A549 (cell line): ENCODE results near the gene NETO2. TPM values are rescaled to one million over a fixed set of nuclear protein-coding genes. Genes with fewer than 3 reads are reported as not detected.

Experiments
- ATAC-seq, 2 experiments: fragments of 200-7000 bp in 1 of 2; fragments of >200 bp in 1 of 2; cut with Nextera tagmentation in 1 of 2; cut with Tn5 transposase in 1 of 2; 3 replicates each; pipeline versions ENCODE4 v1.8.0 to v1.9.1; 2018 to 2020; ENCODE audit warnings: mild to moderate bottlenecking in 1 of 2, moderate library complexity in 1 of 2
- CTCF ChIA-PET: fragments of 300-600 bp; sonication (Branson Sonifier 250); formaldehyde crosslinking; extraction: SDS; loops from one replicate; lab custom pipeline; 2021; ENCODE audit warnings: antibody characterized with exemption, inconsistent platforms; lab: Yijun Ruan, JAX
- POLR2A ChIA-PET: fragments of 350-600 bp; formaldehyde crosslinking; extraction: SDS; loops from one replicate; lab custom pipeline; 2021; ENCODE audit warnings: antibody characterized with exemption, inconsistent platforms; lab: Yijun Ruan, JAX
- DNase-seq, 2 experiments: peaks; one replicate each; pipeline versions ENCODE4 v3.0.0 to v3.0.0-alpha.2; 2011 to 2016; ENCODE audit warnings: low read depth in 1 of 2, low spot score in 1 of 2
- FAIRE-seq: peaks from 2 replicates; lab custom pipeline; 2011; peaks lifted over from hg19 to GRCh38; lab: Jason Lieb, UNC
- H3K27ac ChIP-seq, 2 experiments: fragments of >200 bp; sonication (Bioruptor Twin); formaldehyde crosslinking; 3 replicates each; pipeline ENCODE4 v1.5.1; 2016 to 2017
- H3K4me1 ChIP-seq: fragments of >200 bp; sonication (Bioruptor Twin); formaldehyde crosslinking; 3 replicates; pipeline ENCODE4 v1.6.1; 2016
- H3K4me2 ChIP-seq: fragments of >200 bp; sonication (Bioruptor Twin); formaldehyde crosslinking; 3 replicates; pipeline ENCODE4 v1.6.1; 2016
- H3K4me3 ChIP-seq: fragments of >200 bp; sonication (Bioruptor Twin); formaldehyde crosslinking; 3 replicates; pipeline ENCODE4 v1.5.1; 2016
- H3K9me3 ChIP-seq: fragments of >200 bp; sonication (Bioruptor Twin); formaldehyde crosslinking; 3 replicates; pipeline ENCODE4 v1.6.1; 2016
- BHLHE40 ChIP-seq: IDR thresholded peaks from 2 replicates; pipeline ENCODE4 v1.6.1; 2012; ENCODE audit warnings: low read depth, low read length, inconsistent platforms
- E2F6 ChIP-seq: IDR thresholded peaks from 2 replicates; pipeline ENCODE4 v1.6.1; 2012; ENCODE audit warnings: low read depth, borderline replicate concordance
- EHF ChIP-seq: fragments of 250-450 bp; sonication (Bioruptor Pico); IDR thresholded peaks from 2 replicates; pipeline ENCODE4 v1.5.0; 2020; ENCODE audit warnings: mild to moderate bottlenecking
- GATA3 ChIP-seq: IDR thresholded peaks from 2 replicates; pipeline ENCODE4 v1.6.1; 2012; ENCODE audit warnings: borderline replicate concordance
- HOXB13 ChIP-seq: fragments of 250-450 bp; sonication (Bioruptor Pico); IDR thresholded peaks from 2 replicates; pipeline ENCODE4 v1.5.0; 2020; ENCODE audit warnings: low read depth, mild to moderate bottlenecking, moderate library complexity
- HOXB5 ChIP-seq: fragments of 250-450 bp; sonication (Bioruptor Pico); IDR thresholded peaks from 2 replicates; pipeline ENCODE4 v1.5.0; 2020; ENCODE audit warnings: mild to moderate bottlenecking, moderate library complexity
- JUNB ChIP-seq: fragments of >200 bp; sonication (Bioruptor Twin); formaldehyde crosslinking; IDR thresholded peaks from 2 replicates; pipeline ENCODE4 v1.6.1; 2016
- MAFK ChIP-seq: fragments of 450-650 bp; IDR thresholded peaks from 2 replicates; pipeline ENCODE4 v1.6.1; 2014; ENCODE audit not compliant: partially characterized antibody
- MAX ChIP-seq: IDR thresholded peaks from 2 replicates; pipeline ENCODE4 v1.6.1; 2012
- MAZ ChIP-seq: fragments of 150-350 bp; IDR thresholded peaks from 2 replicates; pipeline ENCODE4 v1.6.1; 2014; ENCODE audit warnings: antibody characterized with exemption, low read depth, low read length, borderline replicate concordance
- MYC ChIP-seq: IDR thresholded peaks from 2 replicates; pipeline ENCODE4 v1.6.1; 2012; ENCODE audit warnings: mild to moderate bottlenecking, inconsistent platforms, low read length, improper control_type of control experiment, borderline replicate concordance
- NFE2L2 ChIP-seq: fragments of 150-350 bp; conservative IDR thresholded peaks from 2 replicates; pipeline ENCODE4 v1.6.1; 2014; ENCODE audit warnings: low read length
- PHF8 ChIP-seq: fragments of 200-600 bp; sonication (generic); IDR thresholded peaks from 2 replicates; pipeline ENCODE4 v1.6.1; 2016; ENCODE audit warnings: low read depth, mild to moderate bottlenecking, antibody characterized with exemption, moderate library complexity, borderline replicate concordance
- RAD21 ChIP-seq, 2 experiments: fragments of >200 bp in 1 of 2; sonication (Bioruptor Twin) in 1 of 2; formaldehyde crosslinking in 1 of 2; IDR thresholded peaks in 1 of 2; conservative IDR thresholded peaks in 1 of 2; 2 replicates in 1 of 2; 3 replicates in 1 of 2; pipeline ENCODE4 v1.6.1; 2012 to 2018; ENCODE audit warnings: inconsistent platforms in 1 of 2
- RNF2 ChIP-seq: fragments of 200-600 bp; sonication (generic); IDR thresholded peaks from 2 replicates; pipeline ENCODE4 v1.6.1; 2016; ENCODE audit warnings: low read depth, mild to moderate bottlenecking, antibody characterized with exemption, moderate library complexity, borderline replicate concordance
- SMC3 ChIP-seq: fragments of >200 bp; sonication (Bioruptor Twin); formaldehyde crosslinking; IDR thresholded peaks from 3 replicates; pipeline ENCODE4 v1.6.1; 2018; ENCODE audit warnings: inconsistent platforms
- TP53 ChIP-seq: fragments of 250-450 bp; sonication (Bioruptor Pico); IDR thresholded peaks from 2 replicates; pipeline ENCODE4 v1.5.0; 2021; ENCODE audit warnings: mild to moderate bottlenecking, moderate library complexity
- ZC3H11A ChIP-seq: fragments of 450-650 bp; IDR thresholded peaks from 2 replicates; pipeline ENCODE4 v1.6.1; 2014; ENCODE audit warnings: antibody characterized with exemption, mild to moderate bottlenecking
- ZFP36 ChIP-seq: fragments of 450-650 bp; IDR thresholded peaks from 2 replicates; pipeline ENCODE4 v1.6.1; 2014; ENCODE audit warnings: borderline replicate concordance; ENCODE audit not compliant: partially characterized antibody
- ZNF302 ChIP-seq: fragments of 250-450 bp; sonication (Bioruptor Pico); IDR thresholded peaks from 2 replicates; pipeline ENCODE4 v1.9.0; 2021; ENCODE audit warnings: inconsistent platforms, mild to moderate bottlenecking, moderate library complexity
- WGBS: methylation state at CpG from one replicate; pipeline ENCODE4 v1.1.6; 2017; ENCODE audit errors: missing lambda C conversion rate; 5-methylcytosine and 5-hydroxymethylcytosine counted together
- polyA plus RNA-seq, 4 experiments: library from polyadenylated mRNA; depleted of rRNA in 3 of 4; stranded (reverse); fragments of >200 nt; fragmentation: RNase III in 1 of 4; extraction: RNeasy Plus Mini Kit Qiagen cat#74134 plus additional on column Dnase treatment in 1 of 4; gene quantifications; 2 replicates in 3 of 4; 3 replicates in 1 of 4; pipeline ENCODE4 v1.2.3, GENCODE V29; 2011 to 2017
- TF ChIP-seq, protein P1 (sequence below): fragments of >200 bp; sonication (Bioruptor Twin); formaldehyde crosslinking; IDR thresholded peaks from 2 replicates; pipeline ENCODE4 v1.6.1; 2016
- TF ChIP-seq, protein P2 (sequence below): fragments of 250-450 bp; sonication (Bioruptor Pico); IDR thresholded peaks from 2 replicates; pipeline ENCODE4 v1.5.0; 2021; ENCODE audit warnings: mild to moderate bottlenecking, moderate library complexity, borderline replicate concordance
- TF ChIP-seq, protein P3 (sequence below): fragments of >200 bp; sonication (Bioruptor Twin); formaldehyde crosslinking; IDR thresholded peaks from 3 replicates; pipeline ENCODE4 v1.5.1; 2016
- TF ChIP-seq, protein P4 (sequence below): fragments of 450-650 bp; IDR thresholded peaks from 2 replicates; pipeline ENCODE4 v1.6.1; 2014; ENCODE audit warnings: antibody characterized with exemption

NETO2 gene
- polyA plus RNA-seq, 2 of the 4 experiments (the other 2 are of a cell fraction), result 65.2 to 139 TPM

GRCh38 chr16:47144559-47144877 is 773 bp upstream of the NETO2 start:
- POLR2A ChIA-PET, result interaction anchor here (1.5 to 2.0 kb wide), 3 partner anchors 107 to 1020 kb away, joined by 3 to 19 read pairs (median 8); partner anchors contain the start of genes ITFG1 and PHKB
- CTCF ChIA-PET, result interaction anchor here (0.8 to 6.0 kb wide), 28 partner anchors 8 to 1486 kb away, joined by 3 to 82 read pairs (median 4); no protein-coding TSS in a partner anchor
- H3K4me2 ChIP-seq, result peak overlapping the region; percentile 95
- no peak for DNase-seq
- TF ChIP-seq JUNB, result no peak
- TF ChIP-seq, protein P1, sequence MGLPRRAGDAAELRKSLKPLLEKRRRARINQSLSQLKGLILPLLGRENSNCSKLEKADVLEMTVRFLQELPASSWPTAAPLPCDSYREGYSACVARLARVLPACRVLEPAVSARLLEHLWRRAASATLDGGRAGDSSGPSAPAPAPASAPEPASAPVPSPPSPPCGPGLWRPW, result no peak
- peak in 1 of 2 experiments; percentile 1; a peak in 1 of 5 replicates for TF ChIP-seq RAD21 (conservative IDR thresholded peaks at IDR 0.05 in 1 of 2, IDR thresholded peaks at IDR 0.05 in 1 of 2)
- no peak for TF ChIP-seq GATA3
- no peak for TF ChIP-seq TP53
- TF ChIP-seq ZFP36, result no peak
- no peak for TF ChIP-seq PHF8
- no peak for TF ChIP-seq MAZ
- no peak for TF ChIP-seq NFE2L2
- TF ChIP-seq MAX, result peak; percentile 58; the same call in 1 of the 2 replicates
- TF ChIP-seq, all 56 proteins: peak for 2
- H3K4me3 ChIP-seq, result peak overlapping the region; percentile 69
- ATAC-seq (peak; percentile 35 to 64), FAIRE-seq (no peak)
- WGBS, result 18% methylated on average over 10 of the region's 10 CpGs
- H3K4me1 ChIP-seq, result peaks cover 12% of the 10 kb centered on the region; the same call in 2 of the 3 replicates
- H3K27ac ChIP-seq, result peak overlapping the region; percentile 95 to 97
- H3K9me3 ChIP-seq, result no peaks in the 10 kb centered on the region

DNA sequence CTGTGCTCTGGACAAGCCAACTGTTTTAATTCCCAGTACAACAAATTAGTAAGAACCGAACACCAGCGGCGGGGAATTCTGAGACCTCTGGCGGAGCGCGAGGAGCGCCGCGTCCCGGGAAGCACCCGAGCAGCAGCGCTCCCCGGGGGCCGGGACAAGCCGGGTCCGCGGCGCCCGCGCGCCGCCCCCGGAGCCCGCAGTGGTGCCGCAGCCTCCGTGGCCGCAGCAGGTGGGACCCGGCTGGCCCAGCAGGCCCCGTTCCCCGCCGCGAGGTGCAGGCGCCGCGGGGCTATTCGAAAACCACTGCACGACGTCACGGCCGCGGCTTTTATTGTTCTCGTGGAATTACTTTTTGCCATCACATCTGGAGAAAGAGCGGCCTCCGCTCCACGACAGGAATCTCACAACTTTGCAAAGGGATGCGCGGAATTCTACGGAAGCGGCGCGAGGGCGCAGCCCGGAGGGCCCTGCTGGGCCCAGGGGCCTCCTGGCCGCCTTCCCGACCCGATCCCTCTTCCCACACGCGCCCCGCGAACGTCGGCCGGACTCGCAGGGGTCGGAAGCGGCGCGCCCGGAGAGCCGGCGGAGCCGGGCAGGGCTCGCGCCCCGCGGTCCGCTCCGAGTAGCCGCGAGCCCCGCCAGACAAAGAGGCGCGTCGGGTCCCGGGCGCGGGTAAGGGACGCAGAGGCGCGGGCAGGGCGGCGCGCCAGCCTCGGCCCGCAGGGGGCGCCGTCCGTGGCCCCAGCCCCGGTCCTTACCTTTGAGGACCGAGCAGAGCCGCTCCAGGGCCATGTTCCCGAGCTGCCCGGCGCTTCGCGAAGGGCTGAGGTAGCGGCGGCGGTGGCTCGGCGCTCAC is 696 bp downstream of the NETO2 start:
- peak; percentile 80 to 88 for ATAC-seq
- FAIRE-seq, result no peak
- under 1% methylated on average over 42 of the region's 111 CpGs for WGBS
- Histone ChIP-seq H3K27ac (peak overlapping the region; percentile 95 to 97), H3K4me3 (peak overlapping the region; percentile 69), H3K9me3 (no peaks in the 10 kb centered on the region), H3K4me2 (peak overlapping the region; percentile 95), H3K4me1 (peaks cover 24% of the 10 kb centered on the region)
- peak; percentile 73 to 84 for DNase-seq
- TF ChIP-seq E2F6 (0 out of 2 replicates have a peak, but pooled peaks have one; percentile 70), MAFK (no peak), ZNF302 (CRISPR knock-in tag) (no peak), BHLHE40 (no peak), RAD21 (conservative IDR thresholded peaks at IDR 0.05 in 1 of 2, IDR thresholded peaks at IDR 0.05 in 1 of 2) (peak; percentile 26 to 49; a peak in 3 of 5 replicates), HOXB5 (no peak; the same call in 1 of the 2 replicates), EHF (CRISPR knock-in tag) (no peak), TP53 (no peak), RNF2 (no peak), HOXB13 (CRISPR knock-in tag) (no peak), PHF8 (peak; percentile 76), MAX (peak; percentile 63), SMC3 (peak; percentile 76), MYC (no peak), ZC3H11A (no peak)
- TF ChIP-seq, protein P2, sequence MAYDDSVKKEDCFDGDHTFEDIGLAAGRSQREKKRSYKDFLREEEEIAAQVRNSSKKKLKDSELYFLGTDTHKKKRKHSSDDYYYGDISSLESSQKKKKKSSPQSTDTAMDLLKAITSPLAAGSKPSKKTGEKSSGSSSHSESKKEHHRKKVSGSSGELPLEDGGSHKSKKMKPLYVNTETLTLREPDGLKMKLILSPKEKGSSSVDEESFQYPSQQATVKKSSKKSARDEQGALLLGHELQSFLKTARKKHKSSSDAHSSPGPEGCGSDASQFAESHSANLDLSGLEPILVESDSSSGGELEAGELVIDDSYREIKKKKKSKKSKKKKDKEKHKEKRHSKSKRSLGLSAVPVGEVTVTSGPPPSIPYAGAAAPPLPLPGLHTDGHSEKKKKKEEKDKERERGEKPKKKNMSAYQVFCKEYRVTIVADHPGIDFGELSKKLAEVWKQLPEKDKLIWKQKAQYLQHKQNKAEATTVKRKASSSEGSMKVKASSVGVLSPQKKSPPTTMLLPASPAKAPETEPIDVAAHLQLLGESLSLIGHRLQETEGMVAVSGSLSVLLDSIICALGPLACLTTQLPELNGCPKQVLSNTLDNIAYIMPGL (CRISPR knock-in tag), result peak; percentile 81; the same call in 1 of the 2 replicates
- TF ChIP-seq, protein P3, sequence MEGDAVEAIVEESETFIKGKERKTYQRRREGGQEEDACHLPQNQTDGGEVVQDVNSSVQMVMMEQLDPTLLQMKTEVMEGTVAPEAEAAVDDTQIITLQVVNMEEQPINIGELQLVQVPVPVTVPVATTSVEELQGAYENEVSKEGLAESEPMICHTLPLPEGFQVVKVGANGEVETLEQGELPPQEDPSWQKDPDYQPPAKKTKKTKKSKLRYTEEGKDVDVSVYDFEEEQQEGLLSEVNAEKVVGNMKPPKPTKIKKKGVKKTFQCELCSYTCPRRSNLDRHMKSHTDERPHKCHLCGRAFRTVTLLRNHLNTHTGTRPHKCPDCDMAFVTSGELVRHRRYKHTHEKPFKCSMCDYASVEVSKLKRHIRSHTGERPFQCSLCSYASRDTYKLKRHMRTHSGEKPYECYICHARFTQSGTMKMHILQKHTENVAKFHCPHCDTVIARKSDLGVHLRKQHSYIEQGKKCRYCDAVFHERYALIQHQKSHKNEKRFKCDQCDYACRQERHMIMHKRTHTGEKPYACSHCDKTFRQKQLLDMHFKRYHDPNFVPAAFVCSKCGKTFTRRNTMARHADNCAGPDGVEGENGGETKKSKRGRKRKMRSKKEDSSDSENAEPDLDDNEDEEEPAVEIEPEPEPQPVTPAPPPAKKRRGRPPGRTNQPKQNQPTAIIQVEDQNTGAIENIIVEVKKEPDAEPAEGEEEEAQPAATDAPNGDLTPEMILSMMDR, result peak; percentile 83
- TF ChIP-seq, protein P4, sequence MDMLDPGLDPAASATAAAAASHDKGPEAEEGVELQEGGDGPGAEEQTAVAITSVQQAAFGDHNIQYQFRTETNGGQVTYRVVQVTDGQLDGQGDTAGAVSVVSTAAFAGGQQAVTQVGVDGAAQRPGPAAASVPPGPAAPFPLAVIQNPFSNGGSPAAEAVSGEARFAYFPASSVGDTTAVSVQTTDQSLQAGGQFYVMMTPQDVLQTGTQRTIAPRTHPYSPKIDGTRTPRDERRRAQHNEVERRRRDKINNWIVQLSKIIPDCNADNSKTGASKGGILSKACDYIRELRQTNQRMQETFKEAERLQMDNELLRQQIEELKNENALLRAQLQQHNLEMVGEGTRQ, result no peak
- ChIA-PET CTCF (interaction anchor here (0.5 to 6.0 kb wide), 62 partner anchors 9 to 1157 kb away, joined by 3 to 82 read pairs (median 5); partner anchors contain the start of genes ITFG1 and PHKB), POLR2A (interaction anchor here (0.6 to 2.0 kb wide), 7 partner anchors 105 to 1022 kb away, joined by 3 to 19 read pairs (median 6); partner anchors contain the start of genes ITFG1 and PHKB)
